ENCODE measurements around the gene ZBTB2. TPM values are rescaled to one million over a fixed set of nuclear protein-coding genes. Genes with fewer than 3 reads are reported as not detected.

The ZBTB2 gene
- total RNA-seq, 1 donor from 2014 or later, result 11.6 TPM

- Mint-ChIP-seq H3K27ac (no peak overlapping the region), H3K4me3 (no peak overlapping the region), H3K36me3 (peaks cover 42% of the 10 kb centered on the region), H3K27me3 (ENCODE audit: insufficient read depth, low read depth) (no peaks in the 10 kb centered on the region), H3K9me3 (no peaks in the 10 kb centered on the region), H3K4me1 (peaks cover 3% of the 10 kb centered on the region)
- H3K36me3 ChIP-seq, result peaks cover 13% of the 10 kb centered on the region
- no peak overlapping the region for H3K4me3 ChIP-seq
- no peak for TF ChIP-seq EZH2phosphoT487 (IDR thresholded peaks at IDR 0.05)
- TF ChIP-seq CTCF (IDR thresholded peaks at IDR 0.05), result no peak
- TF ChIP-seq EZH2 (IDR thresholded peaks at IDR 0.05), result no peak
- H3K9ac ChIP-seq, result no peak overlapping the region
- H3K27me3 ChIP-seq, result no peaks in the 10 kb centered on the region
- peak overlapping the region; percentile 54 for H3K27ac ChIP-seq
- peaks cover 60% of the 10 kb centered on the region for H4K20me1 ChIP-seq (ENCODE audit: low read depth)
- H3K9me3 ChIP-seq (ENCODE audit: low read depth), result no peaks in the 10 kb centered on the region
- no peak overlapping the region for H3K4me2 ChIP-seq
- H3F3A ChIP-seq (ENCODE audit: low read depth), result peaks cover 51% of the 10 kb centered on the region
- no peaks in the 10 kb centered on the region for H3K4me1 ChIP-seq
- DNase-seq (ENCODE audit: low spot score), result no peak
- peaks cover 83% of the 10 kb centered on the region for H3K79me2 ChIP-seq (ENCODE audit: low read depth)
- H2AFZ ChIP-seq (replicated peaks), result no peak overlapping the region
These were observed 10.9 kb upstream of the ZBTB2 start for GRCh38 chr6:151402228-151402627.

- Mint-ChIP-seq H3K4me3 (no peak overlapping the region), H3K27me3 (ENCODE audit: insufficient read depth, low read depth) (no peaks in the 10 kb centered on the region), H3K27ac (no peak overlapping the region), H3K36me3 (peaks cover 43% of the 10 kb centered on the region), H3K9me3 (no peaks in the 10 kb centered on the region), H3K4me1 (peaks cover 3% of the 10 kb centered on the region)
- no peaks in the 10 kb centered on the region for H3K4me1 ChIP-seq
- H3K9me3 ChIP-seq (ENCODE audit: low read depth), result no peaks in the 10 kb centered on the region
- no peak overlapping the region for H2AFZ ChIP-seq (replicated peaks)
- no peaks in the 10 kb centered on the region for H3K27me3 ChIP-seq
- no peak overlapping the region for H3K4me2 ChIP-seq
- peaks cover 96% of the 10 kb centered on the region for H3K79me2 ChIP-seq (ENCODE audit: low read depth)
- no peak overlapping the region for H3K4me3 ChIP-seq
- H3F3A ChIP-seq (ENCODE audit: low read depth), result peaks cover 38% of the 10 kb centered on the region
- no peak for DNase-seq (ENCODE audit: low spot score)
- H4K20me1 ChIP-seq (ENCODE audit: low read depth), result peaks cover 70% of the 10 kb centered on the region
- TF ChIP-seq CTCF (IDR thresholded peaks at IDR 0.05) (no peak), EZH2phosphoT487 (IDR thresholded peaks at IDR 0.05) (no peak), EZH2 (IDR thresholded peaks at IDR 0.05) (no peak)
- no peak overlapping the region for H3K27ac ChIP-seq
- peaks cover 13% of the 10 kb centered on the region for H3K36me3 ChIP-seq
- no peak overlapping the region for H3K9ac ChIP-seq
These were observed 9.1 kb upstream of the ZBTB2 start for GRCh38 chr6:151400473-151400872.

- peaks cover 30% of the 10 kb centered on the region for H3F3A ChIP-seq (ENCODE audit: low read depth)
- H3K4me3 ChIP-seq, result no peak overlapping the region
- H2AFZ ChIP-seq (replicated peaks), result no peak overlapping the region
- H3K9ac ChIP-seq, result no peak overlapping the region
- H3K4me2 ChIP-seq, result no peak overlapping the region
- H3K27me3 Mint-ChIP-seq (ENCODE audit: insufficient read depth, low read depth), result no peaks in the 10 kb centered on the region
- no peaks in the 10 kb centered on the region for H3K9me3 Mint-ChIP-seq
- no peaks in the 10 kb centered on the region for H3K27me3 ChIP-seq
- H3K27ac Mint-ChIP-seq, result no peak overlapping the region
- no peak overlapping the region for H3K4me3 Mint-ChIP-seq
- no peak for DNase-seq (ENCODE audit: low spot score)
- peaks cover 74% of the 10 kb centered on the region for H4K20me1 ChIP-seq (ENCODE audit: low read depth)
- peaks cover 13% of the 10 kb centered on the region for H3K36me3 ChIP-seq
- peaks cover 100% of the 10 kb centered on the region for H3K79me2 ChIP-seq (ENCODE audit: low read depth)
- H3K4me1 Mint-ChIP-seq, result peaks cover 8% of the 10 kb centered on the region
- H3K4me1 ChIP-seq, result no peaks in the 10 kb centered on the region
- H3K36me3 Mint-ChIP-seq, result peaks cover 49% of the 10 kb centered on the region
- no peaks in the 10 kb centered on the region for H3K9me3 ChIP-seq (ENCODE audit: low read depth)
- no peak for TF ChIP-seq CTCF (IDR thresholded peaks at IDR 0.05)
- TF ChIP-seq EZH2 (IDR thresholded peaks at IDR 0.05), result no peak
- no peak for TF ChIP-seq EZH2phosphoT487 (IDR thresholded peaks at IDR 0.05)
- H3K27ac ChIP-seq, result no peak overlapping the region
These were observed 8.3 kb upstream of the ZBTB2 start for GRCh38 chr6:151399679-151400078.

Data from neural progenitor cell (in vitro differentiated cells).